C4-2B (cell line): Measurements from ENCODE around the gene ATP8B3.

Experiments
- CTCF ChIP-seq: fragments of 450-650 bp; conservative IDR thresholded peaks from 2 replicates; pipeline ENCODE4 v1.5.1; 2017; ENCODE audit warnings: mild to moderate bottlenecking
- ZFX ChIP-seq: fragments of 450-650 bp; IDR thresholded peaks from 2 replicates; pipeline ENCODE4 v1.6.1; 2017

- TF ChIP-seq CTCF (no peak), ZFX (no peak)
Observed at GRCh38 chr19:1791879-1792278, 20.2 kb downstream of the ATP8B3 start.
